H1 (cell line): ENCODE data around the gene ZNF385B. TPM values are rescaled to one million over a fixed set of nuclear protein-coding genes. Genes with fewer than 3 reads are reported as not detected.

Experiments used
- ASH2L ChIP-seq: fragments of 200-600, 300-600 bp; sonication (generic); IDR thresholded peaks from one replicate; pipeline ENCODE4 v1.7.1; 2017; ENCODE audit warnings: low read length
- BACH1 ChIP-seq: IDR thresholded peaks from 2 replicates; pipeline ENCODE4 v1.6.1; 2012; ENCODE audit warnings: low read length, improper control_type of control experiment
- JUN ChIP-seq: IDR thresholded peaks from 2 replicates; pipeline ENCODE4 v1.6.1; 2011; ENCODE audit warnings: low read depth, mild to moderate bottlenecking, improper control_type of control experiment, low read length
- SP2 ChIP-seq: IDR thresholded peaks from 2 replicates; pipeline ENCODE4 v1.6.1; 2012; ENCODE audit warnings: mild to moderate bottlenecking, low read length, inconsistent platforms
- TBP ChIP-seq: IDR thresholded peaks from 2 replicates; pipeline ENCODE4 v1.6.1; 2011; ENCODE audit warnings: low read depth, low read length, improper control_type of control experiment
- polyA plus RNA-seq, 7 experiments: library from polyadenylated mRNA; depleted of rRNA in 3 of 7; stranded (reverse) in 5 of 7; unstranded in 2 of 7; fragments of >200 nt in 5 of 7; fragments of 200-250 nt in 2 of 7; gene quantifications; 1 replicate in 5 of 7; 2 replicates in 1 of 7; 4 replicates in 1 of 7; pipeline versions ENCODE4 v1.2.1 to v1.2.3, GENCODE V29; 2011 to 2013; ENCODE audit warnings: missing spikeins in 2 of 7, mixed read lengths in 2 of 7
- total RNA-seq: library from RNA; stranded (reverse); fragmentation: NEBNext Ultra II Directional; extraction: Animal tissue kit (Norgen Biotek cat#: 25700); gene quantifications from 2 replicates; pipeline ENCODE4 v1.2.1, GENCODE V29; 2021
- TF ChIP-seq, protein P1 (sequence below): fragments of 300-600 bp; sonication (generic); IDR thresholded peaks from 2 replicates; pipeline ENCODE4 v1.7.1; 2012; ENCODE audit warnings: low read length, moderate library complexity, mild to moderate bottlenecking, inconsistent platforms; ENCODE audit not compliant: insufficient replicate concordance
- TF ChIP-seq, protein P2 (sequence below): IDR thresholded peaks from 2 replicates; pipeline ENCODE4 v1.6.1; 2012; ENCODE audit warnings: low read length, inconsistent platforms

ZNF385B gene
- total and polyA plus RNA-seq, 2 of the 8 experiments (the other 6 are each of a cell fraction or from before 2014, with no cell fraction given), result 1.1 to 3.7 TPM

DNA sequence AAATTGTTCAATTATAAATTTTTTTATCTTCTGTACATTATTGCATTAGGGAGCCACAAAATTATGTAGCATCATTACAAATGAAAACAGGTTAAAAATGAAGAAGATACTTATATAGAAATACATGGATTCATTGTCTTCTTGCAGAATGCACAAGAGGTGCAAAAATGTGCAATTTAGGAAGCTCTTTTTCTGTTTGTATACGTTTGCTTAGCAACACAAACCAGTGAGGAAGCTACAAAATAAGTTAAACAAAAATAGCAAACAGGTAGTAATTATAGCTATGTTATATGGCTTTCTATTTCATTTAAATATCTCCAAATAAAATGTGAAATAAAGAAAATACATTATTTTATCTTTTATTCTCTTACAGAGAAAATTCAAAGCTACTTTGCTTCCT lies 419.2 kb downstream of the ZNF385B start (continued):
- TF ChIP-seq, protein P1, sequence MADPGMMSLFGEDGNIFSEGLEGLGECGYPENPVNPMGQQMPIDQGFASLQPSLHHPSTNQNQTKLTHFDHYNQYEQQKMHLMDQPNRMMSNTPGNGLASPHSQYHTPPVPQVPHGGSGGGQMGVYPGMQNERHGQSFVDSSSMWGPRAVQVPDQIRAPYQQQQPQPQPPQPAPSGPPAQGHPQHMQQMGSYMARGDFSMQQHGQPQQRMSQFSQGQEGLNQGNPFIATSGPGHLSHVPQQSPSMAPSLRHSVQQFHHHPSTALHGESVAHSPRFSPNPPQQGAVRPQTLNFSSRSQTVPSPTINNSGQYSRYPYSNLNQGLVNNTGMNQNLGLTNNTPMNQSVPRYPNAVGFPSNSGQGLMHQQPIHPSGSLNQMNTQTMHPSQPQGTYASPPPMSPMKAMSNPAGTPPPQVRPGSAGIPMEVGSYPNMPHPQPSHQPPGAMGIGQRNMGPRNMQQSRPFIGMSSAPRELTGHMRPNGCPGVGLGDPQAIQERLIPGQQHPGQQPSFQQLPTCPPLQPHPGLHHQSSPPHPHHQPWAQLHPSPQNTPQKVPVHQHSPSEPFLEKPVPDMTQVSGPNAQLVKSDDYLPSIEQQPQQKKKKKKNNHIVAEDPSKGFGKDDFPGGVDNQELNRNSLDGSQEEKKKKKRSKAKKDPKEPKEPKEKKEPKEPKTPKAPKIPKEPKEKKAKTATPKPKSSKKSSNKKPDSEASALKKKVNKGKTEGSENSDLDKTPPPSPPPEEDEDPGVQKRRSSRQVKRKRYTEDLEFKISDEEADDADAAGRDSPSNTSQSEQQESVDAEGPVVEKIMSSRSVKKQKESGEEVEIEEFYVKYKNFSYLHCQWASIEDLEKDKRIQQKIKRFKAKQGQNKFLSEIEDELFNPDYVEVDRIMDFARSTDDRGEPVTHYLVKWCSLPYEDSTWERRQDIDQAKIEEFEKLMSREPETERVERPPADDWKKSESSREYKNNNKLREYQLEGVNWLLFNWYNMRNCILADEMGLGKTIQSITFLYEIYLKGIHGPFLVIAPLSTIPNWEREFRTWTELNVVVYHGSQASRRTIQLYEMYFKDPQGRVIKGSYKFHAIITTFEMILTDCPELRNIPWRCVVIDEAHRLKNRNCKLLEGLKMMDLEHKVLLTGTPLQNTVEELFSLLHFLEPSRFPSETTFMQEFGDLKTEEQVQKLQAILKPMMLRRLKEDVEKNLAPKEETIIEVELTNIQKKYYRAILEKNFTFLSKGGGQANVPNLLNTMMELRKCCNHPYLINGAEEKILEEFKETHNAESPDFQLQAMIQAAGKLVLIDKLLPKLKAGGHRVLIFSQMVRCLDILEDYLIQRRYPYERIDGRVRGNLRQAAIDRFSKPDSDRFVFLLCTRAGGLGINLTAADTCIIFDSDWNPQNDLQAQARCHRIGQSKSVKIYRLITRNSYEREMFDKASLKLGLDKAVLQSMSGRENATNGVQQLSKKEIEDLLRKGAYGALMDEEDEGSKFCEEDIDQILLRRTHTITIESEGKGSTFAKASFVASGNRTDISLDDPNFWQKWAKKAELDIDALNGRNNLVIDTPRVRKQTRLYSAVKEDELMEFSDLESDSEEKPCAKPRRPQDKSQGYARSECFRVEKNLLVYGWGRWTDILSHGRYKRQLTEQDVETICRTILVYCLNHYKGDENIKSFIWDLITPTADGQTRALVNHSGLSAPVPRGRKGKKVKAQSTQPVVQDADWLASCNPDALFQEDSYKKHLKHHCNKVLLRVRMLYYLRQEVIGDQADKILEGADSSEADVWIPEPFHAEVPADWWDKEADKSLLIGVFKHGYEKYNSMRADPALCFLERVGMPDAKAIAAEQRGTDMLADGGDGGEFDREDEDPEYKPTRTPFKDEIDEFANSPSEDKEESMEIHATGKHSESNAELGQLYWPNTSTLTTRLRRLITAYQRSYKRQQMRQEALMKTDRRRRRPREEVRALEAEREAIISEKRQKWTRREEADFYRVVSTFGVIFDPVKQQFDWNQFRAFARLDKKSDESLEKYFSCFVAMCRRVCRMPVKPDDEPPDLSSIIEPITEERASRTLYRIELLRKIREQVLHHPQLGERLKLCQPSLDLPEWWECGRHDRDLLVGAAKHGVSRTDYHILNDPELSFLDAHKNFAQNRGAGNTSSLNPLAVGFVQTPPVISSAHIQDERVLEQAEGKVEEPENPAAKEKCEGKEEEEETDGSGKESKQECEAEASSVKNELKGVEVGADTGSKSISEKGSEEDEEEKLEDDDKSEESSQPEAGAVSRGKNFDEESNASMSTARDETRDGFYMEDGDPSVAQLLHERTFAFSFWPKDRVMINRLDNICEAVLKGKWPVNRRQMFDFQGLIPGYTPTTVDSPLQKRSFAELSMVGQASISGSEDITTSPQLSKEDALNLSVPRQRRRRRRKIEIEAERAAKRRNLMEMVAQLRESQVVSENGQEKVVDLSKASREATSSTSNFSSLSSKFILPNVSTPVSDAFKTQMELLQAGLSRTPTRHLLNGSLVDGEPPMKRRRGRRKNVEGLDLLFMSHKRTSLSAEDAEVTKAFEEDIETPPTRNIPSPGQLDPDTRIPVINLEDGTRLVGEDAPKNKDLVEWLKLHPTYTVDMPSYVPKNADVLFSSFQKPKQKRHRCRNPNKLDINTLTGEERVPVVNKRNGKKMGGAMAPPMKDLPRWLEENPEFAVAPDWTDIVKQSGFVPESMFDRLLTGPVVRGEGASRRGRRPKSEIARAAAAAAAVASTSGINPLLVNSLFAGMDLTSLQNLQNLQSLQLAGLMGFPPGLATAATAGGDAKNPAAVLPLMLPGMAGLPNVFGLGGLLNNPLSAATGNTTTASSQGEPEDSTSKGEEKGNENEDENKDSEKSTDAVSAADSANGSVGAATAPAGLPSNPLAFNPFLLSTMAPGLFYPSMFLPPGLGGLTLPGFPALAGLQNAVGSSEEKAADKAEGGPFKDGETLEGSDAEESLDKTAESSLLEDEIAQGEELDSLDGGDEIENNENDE, result no peak
- TF ChIP-seq, protein P2, sequence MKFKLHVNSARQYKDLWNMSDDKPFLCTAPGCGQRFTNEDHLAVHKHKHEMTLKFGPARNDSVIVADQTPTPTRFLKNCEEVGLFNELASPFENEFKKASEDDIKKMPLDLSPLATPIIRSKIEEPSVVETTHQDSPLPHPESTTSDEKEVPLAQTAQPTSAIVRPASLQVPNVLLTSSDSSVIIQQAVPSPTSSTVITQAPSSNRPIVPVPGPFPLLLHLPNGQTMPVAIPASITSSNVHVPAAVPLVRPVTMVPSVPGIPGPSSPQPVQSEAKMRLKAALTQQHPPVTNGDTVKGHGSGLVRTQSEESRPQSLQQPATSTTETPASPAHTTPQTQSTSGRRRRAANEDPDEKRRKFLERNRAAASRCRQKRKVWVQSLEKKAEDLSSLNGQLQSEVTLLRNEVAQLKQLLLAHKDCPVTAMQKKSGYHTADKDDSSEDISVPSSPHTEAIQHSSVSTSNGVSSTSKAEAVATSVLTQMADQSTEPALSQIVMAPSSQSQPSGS, result no peak
- no peak for TF ChIP-seq ASH2L
- no peak for TF ChIP-seq BACH1
- no peak for TF ChIP-seq TBP
- TF ChIP-seq SP2, result no peak
- TF ChIP-seq JUN, result no peak
